HG03558 (cell line): ENCODE measurements around the gene GFPT2.
"Not testable (repeated sequence)": the region's sequence is repeated elsewhere in the genome, so short reads cannot be mapped to it uniquely, and the experiment has no call there.

Experiments
- ATAC-seq: cut with Tn5 transposase; IDR thresholded peaks from one replicate; pipeline ENCODE4 v1.9.1; 2021; ENCODE audit warnings: moderate number of reproducible peaks; ENCODE audit not compliant: unreplicated experiment; ENCODE audit errors: extremely low read depth

Gene GFPT2

DNA sequence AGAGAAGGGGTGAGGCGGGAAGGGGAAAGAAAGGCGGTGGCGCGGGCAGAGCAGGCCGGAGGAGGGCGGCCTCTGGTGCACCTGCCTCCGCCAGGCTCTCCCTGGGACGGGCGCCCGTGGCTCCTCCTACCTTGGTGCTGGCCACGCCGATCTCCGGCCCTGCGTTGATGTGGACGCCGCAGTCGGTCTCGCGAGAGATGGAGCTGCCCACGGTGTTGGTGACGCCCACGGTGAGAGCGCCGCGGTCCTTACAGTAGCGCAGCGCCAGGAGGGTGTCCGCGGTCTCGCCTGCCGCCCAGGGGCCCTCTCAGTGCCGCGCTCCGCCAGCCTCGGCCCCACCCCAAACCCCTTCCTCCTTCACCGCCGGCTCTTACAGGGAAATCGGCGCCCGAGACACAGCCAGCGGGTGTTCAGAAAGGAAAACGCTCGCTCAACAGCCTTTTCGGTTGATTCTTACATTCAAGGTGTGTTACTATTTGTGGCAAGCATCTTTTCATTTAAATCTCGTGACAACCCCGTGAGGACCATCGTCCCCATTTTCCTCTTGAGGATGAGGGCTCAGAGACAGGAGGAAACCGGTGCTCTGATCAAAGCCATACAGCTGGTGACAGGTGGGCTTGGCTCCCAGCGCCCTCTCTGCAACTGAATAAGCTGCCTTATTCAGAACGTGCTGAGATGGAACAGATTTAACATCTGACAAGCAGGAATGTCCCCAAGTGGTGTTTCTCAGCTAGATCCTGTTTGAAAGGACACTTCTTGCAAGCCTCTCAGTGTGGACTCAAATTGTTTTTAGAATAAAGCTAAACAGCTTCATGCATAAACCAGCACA lies 39.2 kb downstream of the GFPT2 start:
- ATAC-seq: peak; percentile 69

DNA sequence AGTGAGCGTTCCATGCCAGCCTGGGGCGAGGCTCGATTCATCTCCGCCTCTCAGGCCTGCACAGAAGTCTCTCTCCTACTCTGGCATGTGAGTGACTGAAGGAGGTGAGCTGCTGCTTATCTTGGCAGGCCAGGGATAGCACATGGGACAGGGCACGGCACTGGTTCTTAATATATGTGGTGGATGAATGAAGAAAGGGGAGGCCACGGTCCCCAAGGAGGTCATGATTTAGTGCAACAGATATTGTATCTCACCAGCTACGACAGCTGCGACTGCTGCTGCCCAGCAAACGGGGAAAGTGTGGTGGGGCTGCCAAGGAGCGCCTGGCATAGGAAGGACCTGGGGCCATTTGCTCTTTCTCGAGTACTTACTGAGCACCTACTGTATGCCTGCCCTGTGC lies 41.9 kb downstream of the GFPT2 start:
- no peak for ATAC-seq

DNA sequence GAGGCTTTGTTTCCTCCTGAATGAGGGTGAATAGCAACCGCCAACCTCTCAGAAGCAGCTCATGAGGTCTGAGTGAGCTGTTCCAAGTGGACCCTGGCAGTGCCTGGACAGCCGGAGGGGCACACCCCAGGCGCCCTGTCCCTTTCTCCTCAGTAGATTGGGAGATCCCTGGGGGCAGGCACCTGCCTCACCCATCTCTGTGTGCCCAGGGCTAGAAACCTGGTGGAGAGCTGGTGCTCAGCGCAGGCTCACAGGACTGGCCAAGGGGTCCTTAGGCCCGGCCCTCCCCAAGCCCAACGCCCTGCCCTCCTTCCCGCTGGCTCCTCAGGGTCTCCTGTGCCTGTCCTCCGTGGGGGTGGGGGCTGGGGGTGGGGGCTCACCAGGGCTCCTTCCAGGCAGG lies 46.3 kb downstream of the GFPT2 start:
- ATAC-seq: no peak

- no peak for ATAC-seq
Measured at GRCh38 chr5:180305481-180305880, 47.7 kb downstream of the GFPT2 start.

DNA sequence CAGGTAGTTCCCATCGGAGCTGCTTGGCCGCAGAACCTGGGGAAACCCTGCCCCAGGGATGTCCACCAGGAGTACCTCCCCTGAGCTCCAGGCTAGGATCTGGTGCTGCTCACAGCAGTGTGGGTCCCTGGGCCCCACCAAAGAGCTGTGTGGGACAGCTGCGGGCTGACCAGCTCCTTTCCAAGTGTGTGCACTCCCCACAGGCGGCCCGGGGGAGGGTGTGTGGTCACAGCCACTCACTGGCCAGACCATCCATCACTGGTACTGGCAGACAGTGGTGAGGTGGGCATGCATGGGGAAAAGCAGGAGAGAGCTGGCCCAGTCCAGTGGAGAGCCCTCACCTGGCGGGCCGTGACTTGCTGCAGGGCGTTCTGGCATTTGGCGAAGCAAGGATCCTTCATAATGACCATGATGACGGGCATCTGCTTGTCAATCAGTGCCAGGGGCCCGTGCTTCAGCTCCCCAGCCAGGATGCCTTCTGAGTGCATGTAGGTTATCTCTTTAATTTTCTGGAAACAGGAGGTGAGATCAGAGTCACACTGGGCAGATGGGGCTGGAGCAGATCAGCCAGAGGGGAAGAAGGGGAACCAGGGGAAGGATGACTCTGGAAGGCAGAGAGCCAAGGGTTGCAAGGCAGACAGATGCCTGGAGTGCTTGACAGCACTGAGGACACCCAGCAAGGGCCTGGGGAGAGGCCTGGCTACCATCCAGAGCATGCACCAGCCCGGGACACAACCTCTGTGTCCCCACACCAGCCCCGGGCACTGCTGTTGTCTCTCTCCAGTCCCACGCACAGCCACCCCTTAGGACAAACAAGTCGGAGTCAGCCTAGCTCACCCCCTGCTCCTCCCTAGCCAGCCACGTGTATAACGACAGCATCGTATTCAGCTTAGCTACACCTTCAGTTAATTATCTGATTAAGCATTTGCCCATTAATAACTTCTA lies 48.4 kb downstream of the GFPT2 start:
- ATAC-seq: no peak

DNA sequence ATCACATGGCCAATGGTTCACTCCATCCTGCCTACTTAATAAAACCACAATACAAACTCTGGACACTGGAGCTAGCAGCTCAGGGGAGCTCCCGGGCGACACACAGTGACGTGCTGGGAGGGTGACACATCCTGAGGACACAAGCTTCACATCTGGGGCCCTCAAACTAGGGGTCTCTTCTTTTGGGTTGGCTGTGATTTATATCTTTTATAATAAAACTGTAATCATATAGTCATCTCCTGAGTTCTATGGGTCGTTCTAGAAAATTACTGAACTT lies 49.2 kb downstream of the GFPT2 start:
- no peak for ATAC-seq

GRCh38 chr5:180303226-180304015 lies 49.7 kb downstream of the GFPT2 start:
- ATAC-seq: no peak

GRCh38 chr5:180302256-180302655 lies 50.9 kb downstream of the GFPT2 start:
- no peak for ATAC-seq

- ATAC-seq: no peak
Measured at GRCh38 chr5:180301253-180301652, 51.9 kb downstream of the GFPT2 start.

DNA sequence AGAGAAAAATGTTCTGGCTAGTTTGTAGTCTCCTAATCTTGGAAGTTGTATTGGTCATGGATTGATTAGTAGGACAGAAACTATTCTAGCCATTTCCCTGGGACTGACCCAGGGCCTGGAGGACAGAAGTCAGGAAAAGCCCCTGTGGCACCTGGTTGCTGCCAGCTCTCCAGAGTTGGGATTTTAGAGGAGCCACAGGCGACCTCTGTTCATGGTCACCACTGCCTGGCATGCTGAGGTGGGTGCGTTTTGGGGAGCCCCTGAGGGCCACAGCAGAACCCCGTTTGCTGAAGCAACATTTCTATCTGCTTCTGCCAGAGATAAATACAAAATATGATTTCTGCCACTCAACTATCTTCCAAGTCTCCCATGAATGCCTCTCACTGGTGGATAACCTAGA lies 53.6 kb downstream of the GFPT2 start:
- ATAC-seq: no peak

DNA sequence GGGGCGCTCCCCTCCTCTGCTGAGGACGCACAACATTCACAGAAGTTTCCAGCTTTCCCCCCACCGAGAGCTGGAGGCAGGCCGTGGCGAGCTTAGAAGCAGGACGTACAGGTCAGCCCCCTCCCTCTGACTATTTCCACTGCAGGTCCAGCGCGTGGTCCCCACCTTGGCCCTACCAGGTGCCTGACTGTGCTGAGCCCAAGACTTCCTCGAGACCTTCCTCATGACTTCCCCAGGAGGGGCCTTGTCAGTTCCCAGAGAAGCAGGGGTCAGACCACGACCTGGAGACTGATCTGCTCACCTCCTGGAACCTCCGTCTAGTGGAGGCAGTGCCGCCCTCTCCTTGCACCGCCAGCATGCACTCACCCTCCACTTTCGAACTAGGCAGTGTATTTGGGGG lies 54.1 kb downstream of the GFPT2 start:
- ATAC-seq: not testable (repeated sequence)

GRCh38 chr5:180297587-180298282 lies 55.4 kb downstream of the GFPT2 start:
- ATAC-seq: no peak

- ATAC-seq: no peak
Measured at GRCh38 chr5:180296771-180297170, 56.4 kb downstream of the GFPT2 start.

GRCh38 chr5:180294913-180295555 lies 58.1 kb downstream of the GFPT2 start:
- no peak for ATAC-seq

GRCh38 chr5:180294411-180294810 lies 58.7 kb downstream of the GFPT2 start:
- ATAC-seq: no peak

DNA sequence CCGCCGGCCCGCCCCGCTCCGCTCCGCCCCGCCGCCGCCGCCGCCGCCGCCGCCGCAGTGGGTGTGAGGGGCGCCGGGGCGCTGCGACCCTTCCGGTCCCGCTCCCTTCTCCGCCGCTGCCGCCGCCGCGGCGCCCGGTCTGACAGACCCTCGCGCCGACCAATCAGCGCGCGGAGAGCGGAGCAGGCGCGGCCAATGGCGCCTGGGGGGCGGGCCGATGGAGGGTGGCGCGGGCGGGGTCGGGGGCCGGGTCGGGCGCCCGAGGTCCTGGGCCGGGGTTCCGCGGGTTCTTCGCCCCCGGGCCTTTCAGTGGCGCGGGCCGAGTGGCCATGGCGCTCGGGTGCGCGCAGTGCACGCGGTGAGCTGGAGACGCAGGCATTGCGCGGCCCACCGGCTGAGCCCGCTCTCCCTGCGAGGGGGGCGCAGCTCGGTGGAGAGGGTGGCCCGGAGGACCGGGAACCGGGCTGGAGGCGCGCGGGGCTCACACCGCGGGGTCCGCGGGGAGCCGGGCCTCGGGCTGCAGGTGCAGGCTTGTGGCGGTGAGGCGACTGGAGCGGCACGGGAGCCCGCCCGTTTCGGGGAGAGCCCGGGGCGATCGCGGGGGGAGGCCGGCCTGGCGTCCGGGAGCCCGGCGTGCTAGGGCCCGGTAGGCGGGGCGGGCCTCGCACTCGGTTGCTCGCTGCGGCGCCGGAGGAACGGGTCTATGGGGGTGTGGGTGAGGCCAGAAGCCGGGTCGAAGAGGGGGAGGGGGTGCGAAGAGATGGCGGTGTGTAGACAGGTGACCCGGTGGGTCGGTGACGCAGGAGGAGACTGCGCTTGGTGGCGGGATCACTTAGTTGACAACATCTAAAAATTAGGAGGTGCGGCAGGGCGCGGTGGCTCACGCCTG lies 60.9 kb downstream of the GFPT2 start, which contains the start of gene MAPK9:
MAPK9 (minus strand) TSS at position 141 of the 889 bp plus-strand sequence. CDS start 11,522 bp downstream, outside the sequence.
- ATAC-seq: peak; percentile 71

- peak; percentile 21 for ATAC-seq
Measured at GRCh38 chr5:180291234-180291940, 61.7 kb downstream of the GFPT2 start.
